ENCODE measurements around the gene NECAB2. TPM values are rescaled to one million over a fixed set of nuclear protein-coding genes. Genes with fewer than 3 reads are reported as not detected.

NECAB2 gene
- polyA plus RNA-seq, 3 donors: 2.3 to 3.5 (median 3.2) TPM

DNA sequence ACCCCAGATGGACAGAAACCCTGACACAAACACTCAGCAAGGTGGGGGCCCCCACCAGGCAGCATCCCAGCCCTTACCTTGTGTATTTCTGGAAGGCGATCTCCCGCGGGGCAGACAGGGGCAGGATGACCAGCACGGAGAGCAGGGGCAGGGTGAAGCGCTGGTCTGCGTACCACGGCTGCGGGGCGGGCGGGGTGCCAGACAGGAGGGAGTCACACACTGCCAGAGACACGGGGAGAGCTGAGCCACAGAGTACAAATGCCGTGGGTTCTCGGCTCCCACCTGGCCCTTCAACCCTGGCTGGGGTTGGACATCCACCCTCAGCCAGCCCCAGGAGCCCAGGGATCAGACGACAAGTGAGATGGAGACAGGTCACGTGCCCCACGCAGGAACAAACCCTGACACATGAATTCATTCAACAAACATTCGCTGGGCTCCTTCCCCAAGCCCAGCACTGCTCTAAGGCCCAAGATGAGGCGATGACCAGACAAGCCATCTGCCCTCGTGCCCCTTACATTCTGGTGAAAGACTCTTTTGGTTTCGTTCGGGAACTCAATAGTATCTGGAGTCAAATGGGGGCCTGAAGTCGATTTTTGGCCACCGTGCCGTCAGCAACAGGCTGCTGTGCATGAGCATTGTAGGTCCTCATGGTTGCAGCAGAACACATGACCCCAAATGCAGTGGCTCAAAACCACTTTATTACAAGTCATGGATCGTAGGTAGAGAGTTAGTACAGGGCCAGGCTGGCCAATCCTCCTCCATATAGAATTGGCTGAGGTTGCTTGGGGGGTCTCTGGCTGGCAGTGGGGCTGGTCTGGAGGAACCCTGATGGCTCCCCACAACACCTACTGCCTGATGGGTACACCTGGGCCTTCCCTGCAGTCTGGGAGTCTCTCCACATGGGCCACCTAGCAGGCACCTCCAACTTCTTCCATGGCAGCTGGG lies 65.5 kb downstream of the NECAB2 start:
- no peak for DNase-seq (ENCODE audit: extremely low read depth in 1 of 11, low read depth in 9 of 11, low spot score in 4 of 11)

DNA sequence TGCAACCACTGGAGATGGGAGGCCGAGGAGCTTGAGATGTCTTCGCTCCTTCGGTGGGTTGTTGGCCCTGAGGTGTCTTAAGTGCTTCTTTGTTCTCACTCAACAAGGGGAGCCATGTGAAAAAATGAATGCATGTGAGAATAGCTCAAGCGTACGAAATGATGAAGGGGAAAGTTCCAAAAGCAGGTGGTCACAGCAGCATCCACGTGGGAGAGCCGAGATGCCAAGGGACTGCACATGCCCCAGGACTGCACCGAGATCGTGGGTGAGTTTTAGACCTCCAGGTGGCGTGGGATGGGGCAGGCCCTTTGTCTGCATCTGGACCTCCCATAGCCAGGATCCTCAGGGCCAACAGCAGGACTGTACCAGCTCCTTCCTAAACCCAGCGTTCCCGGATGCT lies 66.5 kb downstream of the NECAB2 start:
- DNase-seq (ENCODE audit: extremely low read depth in 1 of 11, low read depth in 9 of 11, low spot score in 4 of 11): no peak

DNA sequence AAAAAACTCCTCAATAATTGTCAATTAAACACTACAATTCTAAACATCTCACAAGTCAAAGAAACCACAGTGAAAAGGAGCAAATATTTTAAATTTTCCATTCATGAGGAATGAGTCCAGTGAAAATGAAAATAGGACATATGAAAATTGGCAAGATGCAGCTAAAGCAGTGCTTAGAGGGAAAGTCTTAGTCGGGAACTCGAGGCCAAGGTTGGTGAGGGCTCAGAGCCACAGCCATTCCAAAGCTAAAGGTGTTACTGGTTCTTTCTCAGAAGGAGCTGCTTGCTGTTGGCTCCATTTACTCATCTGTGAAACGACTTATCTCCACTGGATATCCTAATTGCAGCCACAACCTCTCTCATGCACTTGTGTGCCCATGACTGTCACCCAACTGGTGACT lies 68.1 kb downstream of the NECAB2 start:
- DNase-seq (ENCODE audit: extremely low read depth in 1 of 11, low read depth in 9 of 11, low spot score in 4 of 11): no peak

DNA sequence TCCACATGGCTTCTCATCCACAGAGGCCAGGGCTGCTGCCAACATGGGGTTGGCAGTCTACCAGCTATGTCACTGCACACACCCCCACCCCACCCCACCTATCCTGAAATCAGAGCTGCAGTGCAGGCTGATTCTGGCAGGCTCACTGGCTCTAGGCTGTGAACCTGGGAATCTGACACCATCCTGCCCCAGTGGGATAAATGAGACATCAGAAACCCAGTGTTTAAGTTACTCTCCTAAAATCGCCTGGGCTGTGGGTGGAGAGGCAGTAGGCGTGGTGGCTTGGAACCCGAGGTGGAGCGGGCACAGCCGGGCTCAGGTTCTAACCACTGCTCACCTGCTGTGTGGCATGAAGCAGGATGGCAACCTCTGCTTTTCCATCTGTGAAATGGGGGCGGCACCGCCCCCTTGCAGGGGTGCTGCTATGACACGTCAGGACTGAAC lies 69.0 kb downstream of the NECAB2 start:
- DNase-seq (ENCODE audit: extremely low read depth in 1 of 11, low read depth in 9 of 11, low spot score in 4 of 11): no peak

DNA sequence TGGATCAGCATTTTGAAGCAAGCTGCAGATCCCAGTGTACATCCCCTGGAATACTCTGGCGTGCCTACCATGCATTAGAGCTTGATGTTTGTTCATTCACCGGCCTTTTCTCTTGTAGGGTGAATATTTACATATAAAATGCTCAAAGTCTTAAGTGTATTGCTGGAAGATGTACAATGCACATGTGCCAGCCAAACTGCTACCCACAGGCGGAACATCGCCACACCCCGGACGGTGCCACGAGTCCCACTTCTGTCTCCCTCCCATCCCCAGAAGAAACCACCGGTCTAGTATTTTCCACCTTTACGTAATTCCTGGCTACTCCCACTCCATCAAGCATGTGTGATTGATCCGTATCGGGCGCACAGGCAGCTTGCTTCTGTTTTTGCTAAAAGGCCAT lies 70.4 kb downstream of the NECAB2 start:
- DNase-seq (ENCODE audit: extremely low read depth in 1 of 11, low read depth in 9 of 11, low spot score in 4 of 11): no peak

DNA sequence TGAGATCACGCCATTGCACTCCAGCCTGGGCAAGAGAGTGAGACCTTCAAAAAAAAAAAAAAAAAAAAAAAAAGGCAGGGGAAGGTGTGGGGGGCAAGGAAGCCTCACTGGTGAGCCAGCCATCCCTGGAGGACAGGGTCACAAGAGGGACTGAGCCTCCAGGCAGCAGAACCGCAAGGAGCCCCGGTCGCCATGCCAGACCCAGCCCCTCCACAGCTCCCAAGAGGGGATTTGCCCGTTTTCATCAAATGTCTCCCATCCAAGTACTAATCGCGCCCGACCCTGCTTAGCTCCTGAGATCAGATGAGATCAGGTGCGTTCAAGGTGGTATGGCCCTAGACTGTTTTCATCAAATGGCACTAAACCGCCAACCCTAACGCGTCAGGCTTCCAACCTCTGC lies 71.7 kb downstream of the NECAB2 start:
- DNase-seq (ENCODE audit: extremely low read depth in 1 of 11, low read depth in 9 of 11, low spot score in 4 of 11): no peak

DNA sequence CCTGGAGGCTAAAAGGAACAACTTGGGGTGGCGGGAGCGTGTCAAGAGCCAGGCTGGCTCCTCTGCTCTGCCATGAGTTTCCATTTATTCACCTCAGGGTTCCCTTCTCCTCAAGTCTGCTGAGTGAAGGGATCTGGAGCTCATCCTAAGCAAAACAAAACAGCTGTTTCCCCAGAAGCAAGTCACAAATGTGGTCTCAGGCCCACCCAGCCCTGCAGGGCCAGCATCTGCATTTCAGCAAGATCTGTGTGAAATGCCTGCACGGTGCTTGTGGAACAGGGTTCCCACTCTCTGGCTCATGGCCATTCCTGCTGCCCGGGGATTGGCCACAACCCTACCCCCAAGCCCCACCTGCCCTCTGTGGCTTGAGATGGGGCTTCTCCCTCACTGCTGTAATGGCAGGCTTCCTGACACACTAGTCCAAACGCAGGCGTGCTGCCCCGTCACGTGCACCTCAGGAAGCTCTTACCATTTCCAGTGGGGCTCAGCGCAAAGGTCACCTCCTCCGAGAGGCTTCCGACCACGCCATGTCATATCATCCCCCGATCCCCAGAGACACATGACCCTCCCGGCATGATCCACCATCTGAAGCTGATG lies 72.3 kb downstream of the NECAB2 start:
- DNase-seq (ENCODE audit: extremely low read depth in 1 of 11, low read depth in 9 of 11, low spot score in 4 of 11): no peak

DNA sequence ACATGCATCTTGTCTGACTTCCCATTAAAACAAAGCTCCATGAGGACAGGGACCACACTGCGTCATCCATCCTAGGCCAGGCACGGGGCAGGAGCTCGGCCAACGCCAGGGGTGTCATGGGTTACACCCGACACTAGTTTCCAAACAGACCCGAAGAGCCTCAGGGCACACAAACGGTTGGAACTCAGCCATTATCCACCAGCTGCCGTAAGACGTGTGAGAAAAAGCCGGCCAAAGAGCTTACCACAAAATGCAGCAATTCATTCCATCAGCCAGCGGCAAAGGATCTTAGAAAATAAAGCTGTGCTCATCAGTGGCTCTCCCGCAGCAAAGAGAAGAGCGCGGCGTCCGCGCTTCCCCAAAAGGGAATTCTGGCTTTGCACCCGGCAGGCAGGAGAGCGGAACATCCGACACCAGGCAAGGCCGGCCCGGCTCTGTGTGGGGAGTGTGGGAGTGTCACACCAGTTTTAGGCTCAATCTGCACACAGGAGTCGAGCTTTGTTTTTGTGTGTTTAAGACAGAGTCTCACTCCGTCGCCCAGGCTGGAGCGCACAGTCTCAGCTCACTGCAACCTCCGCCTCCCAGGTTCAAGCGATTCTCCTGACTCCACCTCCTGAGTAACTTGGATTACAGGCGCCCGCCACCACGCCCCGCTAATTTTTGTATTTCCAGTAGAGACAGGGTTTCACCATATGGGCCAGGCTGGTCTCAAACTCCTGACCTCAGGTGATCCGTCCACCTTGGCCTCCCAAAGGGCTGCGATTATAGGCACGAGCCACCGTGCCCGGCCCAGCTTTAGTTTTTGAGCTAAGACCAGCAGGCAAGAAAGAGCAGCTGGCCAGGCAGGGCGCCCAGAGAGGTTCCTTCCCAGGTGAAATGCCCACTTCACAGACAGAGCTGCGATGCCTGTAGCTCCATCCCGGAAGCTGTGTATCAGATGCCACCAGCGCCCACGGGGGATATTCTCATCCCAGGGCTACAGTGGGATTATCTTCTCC lies 73.1 kb downstream of the NECAB2 start:
- DNase-seq (ENCODE audit: extremely low read depth in 1 of 11, low read depth in 9 of 11, low spot score in 4 of 11): peak in 1 of 11 donors; percentile 16

DNA sequence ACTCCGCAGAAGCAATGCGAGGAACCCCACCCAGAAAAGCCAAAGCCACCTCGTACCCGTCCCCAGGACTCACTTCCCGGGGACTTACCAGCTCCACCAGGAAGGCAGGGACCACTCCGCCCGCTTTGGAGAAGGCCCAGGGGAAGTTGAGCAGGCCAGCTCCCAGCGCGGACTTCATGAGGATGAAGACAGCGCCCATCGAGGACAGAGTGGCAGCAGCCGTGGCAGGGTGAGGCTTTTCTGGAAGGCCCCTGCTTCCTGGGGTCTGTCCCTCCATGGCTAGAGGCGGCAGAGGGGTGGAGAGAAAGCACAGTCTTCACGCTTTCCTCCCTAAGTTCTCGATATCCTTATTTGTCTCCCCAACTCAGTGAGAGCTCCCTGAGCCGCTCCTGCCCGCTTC lies 73.8 kb downstream of the NECAB2 start:
- no peak for DNase-seq (ENCODE audit: extremely low read depth in 1 of 11, low read depth in 9 of 11, low spot score in 4 of 11)

DNA sequence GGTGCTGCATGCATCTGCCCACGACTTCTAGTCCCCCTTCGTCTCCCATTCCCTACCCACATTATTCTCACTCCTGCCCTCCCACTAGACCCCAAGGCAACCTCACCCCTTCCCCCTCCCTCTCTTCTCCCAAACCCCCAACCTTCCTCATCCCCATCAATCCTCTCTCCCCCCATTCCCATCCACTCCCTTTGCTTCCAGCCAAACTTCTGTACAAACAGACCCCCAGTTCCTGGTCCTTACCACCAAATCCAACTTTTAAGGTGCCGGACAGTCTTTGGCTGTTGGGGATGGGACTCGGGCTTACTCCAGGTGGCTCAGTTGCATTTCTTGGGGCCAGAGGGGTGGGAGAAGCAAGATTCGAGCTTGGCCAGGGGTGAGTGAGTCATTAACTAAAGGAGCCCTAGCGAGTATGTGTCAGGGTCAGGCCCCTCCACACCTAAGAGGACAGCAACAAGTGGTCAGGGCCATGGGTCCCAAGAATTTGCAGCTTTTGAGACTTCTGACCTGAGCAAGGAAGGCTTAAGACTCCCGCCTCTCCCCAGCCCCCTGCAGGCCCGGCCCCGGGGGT lies 74.3 kb downstream of the NECAB2 start, which contains the start of gene SLC38A8:
Gene SLC38A8 (minus strand): TSS at position 488 of the 571 bp plus-strand sequence. CDS start 638 bp downstream, outside the sequence.
- no peak for DNase-seq (ENCODE audit: extremely low read depth in 1 of 11, low read depth in 9 of 11, low spot score in 4 of 11)

DNA sequence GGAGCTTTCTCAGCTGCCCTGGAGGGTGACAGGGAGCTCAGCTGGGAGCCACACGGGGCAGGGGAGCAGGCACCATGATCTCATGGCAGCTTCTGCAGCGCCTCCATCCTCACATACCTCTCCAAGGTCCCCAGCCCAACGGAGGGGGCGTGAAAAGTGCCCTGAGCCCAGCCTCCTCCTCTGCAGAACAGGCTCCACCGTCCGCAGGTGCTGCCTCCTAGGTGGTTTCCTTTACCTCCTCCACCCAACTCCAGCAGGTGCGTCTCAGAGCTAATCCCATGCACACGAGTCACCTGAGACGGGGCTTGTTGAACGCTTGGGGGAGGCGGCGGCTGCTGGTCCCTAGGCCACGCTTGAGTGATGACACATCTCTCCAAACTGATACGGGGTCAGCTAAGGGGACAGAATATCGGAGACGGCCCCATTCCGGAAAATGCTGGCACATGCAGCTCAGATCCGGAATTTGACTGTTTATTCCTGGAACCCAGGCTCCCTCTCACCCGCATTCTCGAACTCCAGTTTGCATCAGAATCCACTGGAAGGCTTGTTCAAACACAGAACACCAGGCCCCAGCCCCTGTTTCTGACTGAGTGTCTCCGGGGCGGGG lies 74.9 kb downstream of the NECAB2 start:
- peak in 2 of 11 donors; percentile 19 to 42 for DNase-seq (ENCODE audit: extremely low read depth in 1 of 11, low read depth in 9 of 11, low spot score in 4 of 11)

DNA sequence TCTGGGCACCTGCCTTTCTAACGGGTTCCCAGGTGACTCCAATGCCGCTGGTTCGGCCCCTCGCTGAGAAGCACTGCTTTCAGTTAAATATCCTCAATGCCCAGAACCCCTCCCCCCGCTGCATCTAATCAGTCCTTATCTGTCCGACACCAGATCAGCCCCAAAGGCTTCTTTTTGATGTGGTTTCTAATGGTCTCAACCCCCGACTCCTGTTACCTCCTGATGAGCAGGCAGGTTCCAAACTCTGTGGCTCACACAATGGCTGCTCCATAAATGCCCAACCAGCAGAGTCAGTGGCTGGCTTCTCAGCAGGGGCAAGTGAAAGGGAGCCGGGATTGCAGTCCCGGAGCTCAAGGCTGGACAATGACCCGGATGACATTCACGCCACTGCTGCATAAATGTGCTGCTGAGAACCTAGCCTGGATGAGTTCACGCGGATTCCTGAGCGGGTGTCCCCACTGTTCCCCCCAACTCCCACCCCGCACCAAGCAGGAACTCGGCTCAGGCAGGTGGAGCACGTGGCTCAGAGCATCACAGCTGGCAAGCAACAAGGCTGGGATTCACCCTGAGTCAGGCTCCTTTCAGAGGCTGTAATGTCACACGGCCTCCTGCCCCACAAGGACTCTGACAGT lies 75.6 kb downstream of the NECAB2 start:
- DNase-seq (ENCODE audit: extremely low read depth in 1 of 11, low read depth in 9 of 11, low spot score in 4 of 11): no peak

DNA sequence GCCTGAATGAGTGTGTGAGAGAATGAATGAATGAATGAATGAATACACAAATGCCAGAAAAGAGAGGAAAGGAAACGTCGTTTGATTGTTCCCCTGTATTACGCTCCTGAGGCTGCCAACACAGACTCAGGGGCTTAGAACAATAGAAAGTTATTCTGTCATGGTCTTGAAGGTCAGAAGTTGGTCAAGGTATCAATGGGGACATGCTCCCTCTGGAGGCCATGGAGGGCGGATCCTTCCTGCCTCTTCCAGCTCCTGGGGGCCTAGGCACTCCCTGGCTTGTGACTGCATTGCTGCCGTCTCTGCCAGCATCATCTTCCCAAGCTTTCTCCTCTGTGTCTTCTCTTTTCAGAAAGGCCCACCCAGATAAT lies 76.1 kb downstream of the NECAB2 start:
- DNase-seq (ENCODE audit: extremely low read depth in 1 of 11, low read depth in 9 of 11, low spot score in 4 of 11): no peak

DNA sequence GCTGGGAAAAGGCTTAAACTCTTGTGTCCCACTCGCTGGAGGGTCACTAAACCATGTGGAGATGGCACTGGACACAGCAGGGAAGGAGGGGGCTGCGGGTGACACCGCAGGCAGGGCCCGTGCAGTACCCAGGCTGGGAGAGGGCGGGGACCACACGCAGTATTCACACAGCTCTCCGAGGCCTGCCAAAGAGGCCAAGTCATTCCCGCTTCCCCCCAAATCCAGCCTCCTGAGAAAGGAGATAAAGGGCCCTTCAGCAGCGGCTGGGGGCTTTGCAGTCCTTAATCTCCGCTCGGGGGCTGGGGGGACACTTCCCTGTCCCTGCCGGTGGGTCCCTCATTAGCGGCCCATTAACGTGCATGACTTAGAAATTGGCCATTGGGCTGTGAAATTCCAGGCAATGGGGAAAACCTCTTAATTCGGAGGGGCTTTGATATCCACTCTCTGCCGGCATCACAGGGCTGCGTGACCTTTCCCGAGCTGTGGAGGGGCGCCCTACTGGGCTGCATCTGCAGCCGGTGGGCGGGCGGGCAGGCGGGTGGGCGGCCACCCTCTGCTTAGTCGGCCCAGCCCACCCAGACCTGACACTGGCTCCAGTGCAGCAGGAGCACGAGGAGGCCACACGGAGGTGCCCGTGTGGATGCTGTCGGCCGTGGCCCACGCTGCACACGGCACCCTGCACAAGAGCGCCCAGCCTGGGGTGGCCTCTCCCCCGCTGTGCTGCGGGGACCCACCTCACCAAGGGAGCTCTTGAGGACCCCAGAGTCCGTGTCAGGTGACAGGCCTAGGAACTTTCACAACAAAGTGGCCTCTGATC lies 77.2 kb downstream of the NECAB2 start:
- no peak for DNase-seq (ENCODE audit: extremely low read depth in 1 of 11, low read depth in 9 of 11, low spot score in 4 of 11)

DNA sequence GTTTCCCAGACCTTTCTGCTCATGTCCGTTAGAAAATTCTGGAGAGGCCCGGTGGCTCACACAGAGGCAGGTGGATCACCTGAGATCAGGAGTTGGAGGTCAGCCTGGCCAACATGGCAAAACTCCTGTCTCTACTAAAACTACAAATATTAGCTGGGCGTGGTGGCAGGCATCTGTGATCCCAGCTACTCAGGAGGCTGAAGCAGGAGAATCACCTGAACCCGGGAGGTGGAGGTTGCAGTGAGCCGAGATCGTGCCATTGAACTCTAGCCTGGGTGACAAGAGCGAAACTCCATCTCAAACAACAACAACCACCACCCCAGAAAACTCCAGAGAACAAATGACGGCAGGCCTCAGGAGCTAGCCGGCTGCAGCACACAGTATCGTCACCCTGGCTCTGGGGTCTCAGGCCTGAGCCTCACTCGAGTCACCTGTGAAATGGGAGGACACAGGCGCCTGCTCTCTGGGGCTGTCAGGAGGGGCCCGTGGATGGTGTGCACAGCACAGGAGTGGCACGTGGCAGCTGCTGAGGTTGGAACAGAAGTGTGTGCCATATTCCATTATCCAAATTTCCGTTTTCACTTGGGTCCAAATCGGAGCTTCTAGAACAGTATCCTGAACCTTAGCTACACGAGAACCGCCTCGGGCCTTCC lies 77.9 kb downstream of the NECAB2 start:
- no peak for DNase-seq (ENCODE audit: extremely low read depth in 1 of 11, low read depth in 9 of 11, low spot score in 4 of 11)

DNA sequence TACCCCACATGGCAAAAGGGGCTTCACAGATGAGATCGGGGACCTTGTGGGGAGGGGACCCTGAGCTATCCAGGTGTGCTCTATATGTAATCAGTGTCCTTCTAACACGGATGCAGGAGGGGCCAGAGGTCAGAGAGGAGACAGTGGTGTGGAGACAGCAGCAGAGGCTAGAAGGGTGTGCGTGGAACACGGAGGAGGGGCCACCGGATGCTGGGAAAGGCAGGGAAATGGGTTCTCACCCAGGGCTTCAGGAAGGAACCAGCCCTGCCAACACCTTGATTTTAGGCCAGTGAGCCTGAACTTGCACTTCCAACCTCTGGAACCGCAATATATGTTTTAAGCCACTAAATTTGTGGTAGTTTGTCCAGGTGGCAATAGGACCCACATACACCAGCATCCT lies 79.2 kb downstream of the NECAB2 start:
- DNase-seq (ENCODE audit: extremely low read depth in 1 of 11, low read depth in 9 of 11, low spot score in 4 of 11): no peak

DNA sequence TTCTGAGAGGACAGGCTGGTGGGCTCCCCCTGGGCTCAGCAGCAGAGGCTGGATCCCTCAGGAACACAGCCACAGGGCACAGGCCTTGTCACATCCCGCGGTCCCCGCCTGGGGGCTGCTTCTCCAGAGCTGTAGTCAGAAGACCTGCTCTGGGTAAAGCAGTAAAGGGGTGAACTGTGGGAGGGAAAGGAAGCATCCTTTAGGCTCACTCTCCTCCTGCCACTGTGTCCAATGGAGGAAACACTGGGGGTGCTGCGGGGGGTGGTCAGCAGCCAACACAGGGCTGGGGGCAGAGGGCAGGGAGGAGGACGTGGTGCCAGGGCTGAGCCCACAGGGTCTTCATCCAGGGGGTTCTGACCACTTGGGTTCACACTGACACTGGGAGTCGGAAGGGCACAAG lies 79.6 kb downstream of the NECAB2 start:
- no peak for DNase-seq (ENCODE audit: extremely low read depth in 1 of 11, low read depth in 9 of 11, low spot score in 4 of 11)

Measured in renal cortex interstitium (tissue), 11 donors.